ENCODE measurements around the gene TOGARAM1. TPM values are rescaled to one million over a fixed set of nuclear protein-coding genes. Genes with fewer than 3 reads are reported as not detected.

The TOGARAM1 gene
- polyA plus RNA-seq, 1 of the 3 experiments (the other 2 are of a cell fraction): 2.1 TPM

DNA sequence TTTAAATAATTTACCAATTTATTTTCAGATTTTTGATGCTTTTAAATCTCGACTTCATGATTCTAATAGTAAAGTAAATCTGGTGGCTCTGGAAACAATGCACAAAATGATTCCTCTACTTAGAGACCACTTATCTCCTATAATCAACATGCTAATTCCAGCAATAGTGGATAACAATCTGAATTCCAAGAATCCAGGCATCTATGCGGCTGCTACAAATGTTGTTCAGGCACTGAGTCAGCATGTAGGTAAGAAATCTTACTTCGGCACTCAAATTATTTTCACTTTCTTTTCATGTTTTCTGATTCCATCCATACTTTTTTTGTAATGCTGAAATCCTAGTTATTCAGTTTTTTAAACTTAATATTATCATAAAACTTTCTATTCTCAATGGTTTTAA is 106.4 kb downstream of the TOGARAM1 start:
- Histone ChIP-seq H3K27ac (ENCODE audit: low read depth in 2 of 2, low read length in 1 of 2) (no peak overlapping the region), H3K4me3 (ENCODE audit: low read depth in 2 of 2, low read length in 1 of 2) (no peak overlapping the region), H3K36me3 (replicated peaks in 1 of 2; ENCODE audit: control insufficient read depth in 1 of 2, insufficient read depth in 2 of 2, low read length in 1 of 2) (no peaks in the 10 kb centered on the region), H2AFZ (ENCODE audit: low read depth) (no peak overlapping the region), H3K27me3 (ENCODE audit: insufficient read depth) (no peaks in the 10 kb centered on the region), H3K4me1 (ENCODE audit: control insufficient read depth in 1 of 2, insufficient read depth in 2 of 2, low read depth in 1 of 2, low read length in 1 of 2) (no peaks in the 10 kb centered on the region), H4K20me1 (ENCODE audit: insufficient read depth) (no peaks in the 10 kb centered on the region), H3K9me2 (no peaks in the 10 kb centered on the region), H3K4me2 (no peak overlapping the region), H3K79me2 (ENCODE audit: insufficient read depth) (no peaks in the 10 kb centered on the region), H3F3A (replicated peaks; ENCODE audit: insufficient read depth) (no peaks in the 10 kb centered on the region), H3K9me3 (no peaks in the 10 kb centered on the region), H3K9ac (no peak overlapping the region)
- TF ChIP-seq YY1 (IDR thresholded peaks at IDR 0.05; ENCODE audit: low read depth) (no peak), RAD21 (IDR thresholded peaks at IDR 0.05; ENCODE audit: low read length) (no peak), RXRA (IDR thresholded peaks at IDR 0.05; ENCODE audit: borderline replicate concordance, low read depth) (no peak), MXI1 (IDR thresholded peaks at IDR 0.05; ENCODE audit: low read depth, low read length) (no peak), TAF1 (IDR thresholded peaks at IDR 0.05; ENCODE audit: borderline replicate concordance, low read depth, low read length) (no peak)
- WGBS (ENCODE audit: low lambda C conversion rate): 95% methylated on average over 3 of the region's 3 CpGs
- POLR2A ChIA-PET: interaction anchor here (0.6 kb wide), 1 partner anchor 9 kb away, joined by 4 read pairs; no protein-coding TSS in a partner anchor
- no peak for DNase-seq
- CTCF ChIA-PET: no interaction called here

DNA sequence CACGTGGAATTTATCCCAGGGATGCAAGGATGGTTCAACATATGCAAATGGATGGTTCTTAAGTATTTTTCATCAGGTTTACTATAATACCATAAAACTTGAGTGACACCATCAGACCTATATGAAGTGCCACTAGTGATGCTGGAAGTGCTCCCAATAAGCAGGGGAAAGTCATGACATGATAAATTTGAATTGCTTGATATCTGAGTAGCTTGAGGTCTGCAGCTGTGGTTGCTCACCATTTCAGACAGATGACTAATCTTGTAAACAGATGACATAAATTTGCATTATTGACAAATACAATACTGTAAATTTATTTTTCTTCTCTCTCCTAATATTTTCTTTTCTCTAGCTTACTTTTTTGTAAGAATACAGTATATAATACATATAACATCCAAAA is 108.2 kb downstream of the TOGARAM1 start:
- no peaks in the 10 kb centered on the region for H3K9me2 ChIP-seq
- no peak overlapping the region for H3K4me3 ChIP-seq (ENCODE audit: low read depth in 2 of 2, low read length in 1 of 2)
- DNase-seq: no peak
- H3F3A ChIP-seq (replicated peaks; ENCODE audit: insufficient read depth): no peaks in the 10 kb centered on the region
- WGBS (ENCODE audit: low lambda C conversion rate): 87% methylated on average over 1 of the region's 1 CpG
- no peak overlapping the region for H3K27ac ChIP-seq (ENCODE audit: low read depth in 2 of 2, low read length in 1 of 2)
- ChIA-PET POLR2A (no interaction called here), CTCF (no interaction called here)
- H3K4me2 ChIP-seq: no peak overlapping the region
- H3K79me2 ChIP-seq (ENCODE audit: insufficient read depth): no peaks in the 10 kb centered on the region
- no peaks in the 10 kb centered on the region for H3K36me3 ChIP-seq (replicated peaks in 1 of 2; ENCODE audit: control insufficient read depth in 1 of 2, insufficient read depth in 2 of 2, low read length in 1 of 2)
- no peaks in the 10 kb centered on the region for H4K20me1 ChIP-seq (ENCODE audit: insufficient read depth)
- no peak overlapping the region for H3K9ac ChIP-seq
- H2AFZ ChIP-seq (ENCODE audit: low read depth): no peak overlapping the region
- H3K27me3 ChIP-seq (ENCODE audit: insufficient read depth): no peaks in the 10 kb centered on the region
- TF ChIP-seq RAD21 (IDR thresholded peaks at IDR 0.05; ENCODE audit: low read length): no peak
- no peak for TF ChIP-seq YY1 (IDR thresholded peaks at IDR 0.05; ENCODE audit: low read depth)
- TF ChIP-seq RCOR1 (IDR thresholded peaks at IDR 0.05; ENCODE audit: low read length): no peak
- TF ChIP-seq, protein P1, sequence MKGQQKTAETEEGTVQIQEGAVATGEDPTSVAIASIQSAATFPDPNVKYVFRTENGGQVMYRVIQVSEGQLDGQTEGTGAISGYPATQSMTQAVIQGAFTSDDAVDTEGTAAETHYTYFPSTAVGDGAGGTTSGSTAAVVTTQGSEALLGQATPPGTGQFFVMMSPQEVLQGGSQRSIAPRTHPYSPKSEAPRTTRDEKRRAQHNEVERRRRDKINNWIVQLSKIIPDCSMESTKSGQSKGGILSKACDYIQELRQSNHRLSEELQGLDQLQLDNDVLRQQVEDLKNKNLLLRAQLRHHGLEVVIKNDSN (IDR thresholded peaks at IDR 0.05; ENCODE audit: borderline replicate concordance, low read depth): no peak
- no peak for TF ChIP-seq NFIC (IDR thresholded peaks at IDR 0.05; ENCODE audit: borderline replicate concordance)
- no peak for TF ChIP-seq SIN3A (IDR thresholded peaks at IDR 0.05; ENCODE audit: borderline replicate concordance, low read depth, low read length)
- no peak for TF ChIP-seq JUND (IDR thresholded peaks at IDR 0.05)
- no peak for TF ChIP-seq EZH2phosphoT487 (IDR thresholded peaks at IDR 0.05; ENCODE audit: borderline replicate concordance, low read depth)
- no peak for TF ChIP-seq MXI1 (IDR thresholded peaks at IDR 0.05; ENCODE audit: low read depth, low read length)
- TF ChIP-seq, protein P2, sequence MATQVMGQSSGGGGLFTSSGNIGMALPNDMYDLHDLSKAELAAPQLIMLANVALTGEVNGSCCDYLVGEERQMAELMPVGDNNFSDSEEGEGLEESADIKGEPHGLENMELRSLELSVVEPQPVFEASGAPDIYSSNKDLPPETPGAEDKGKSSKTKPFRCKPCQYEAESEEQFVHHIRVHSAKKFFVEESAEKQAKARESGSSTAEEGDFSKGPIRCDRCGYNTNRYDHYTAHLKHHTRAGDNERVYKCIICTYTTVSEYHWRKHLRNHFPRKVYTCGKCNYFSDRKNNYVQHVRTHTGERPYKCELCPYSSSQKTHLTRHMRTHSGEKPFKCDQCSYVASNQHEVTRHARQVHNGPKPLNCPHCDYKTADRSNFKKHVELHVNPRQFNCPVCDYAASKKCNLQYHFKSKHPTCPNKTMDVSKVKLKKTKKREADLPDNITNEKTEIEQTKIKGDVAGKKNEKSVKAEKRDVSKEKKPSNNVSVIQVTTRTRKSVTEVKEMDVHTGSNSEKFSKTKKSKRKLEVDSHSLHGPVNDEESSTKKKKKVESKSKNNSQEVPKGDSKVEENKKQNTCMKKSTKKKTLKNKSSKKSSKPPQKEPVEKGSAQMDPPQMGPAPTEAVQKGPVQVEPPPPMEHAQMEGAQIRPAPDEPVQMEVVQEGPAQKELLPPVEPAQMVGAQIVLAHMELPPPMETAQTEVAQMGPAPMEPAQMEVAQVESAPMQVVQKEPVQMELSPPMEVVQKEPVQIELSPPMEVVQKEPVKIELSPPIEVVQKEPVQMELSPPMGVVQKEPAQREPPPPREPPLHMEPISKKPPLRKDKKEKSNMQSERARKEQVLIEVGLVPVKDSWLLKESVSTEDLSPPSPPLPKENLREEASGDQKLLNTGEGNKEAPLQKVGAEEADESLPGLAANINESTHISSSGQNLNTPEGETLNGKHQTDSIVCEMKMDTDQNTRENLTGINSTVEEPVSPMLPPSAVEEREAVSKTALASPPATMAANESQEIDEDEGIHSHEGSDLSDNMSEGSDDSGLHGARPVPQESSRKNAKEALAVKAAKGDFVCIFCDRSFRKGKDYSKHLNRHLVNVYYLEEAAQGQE (IDR thresholded peaks at IDR 0.05; ENCODE audit: low read depth, low read length): no peak
- TF ChIP-seq, protein P3, sequence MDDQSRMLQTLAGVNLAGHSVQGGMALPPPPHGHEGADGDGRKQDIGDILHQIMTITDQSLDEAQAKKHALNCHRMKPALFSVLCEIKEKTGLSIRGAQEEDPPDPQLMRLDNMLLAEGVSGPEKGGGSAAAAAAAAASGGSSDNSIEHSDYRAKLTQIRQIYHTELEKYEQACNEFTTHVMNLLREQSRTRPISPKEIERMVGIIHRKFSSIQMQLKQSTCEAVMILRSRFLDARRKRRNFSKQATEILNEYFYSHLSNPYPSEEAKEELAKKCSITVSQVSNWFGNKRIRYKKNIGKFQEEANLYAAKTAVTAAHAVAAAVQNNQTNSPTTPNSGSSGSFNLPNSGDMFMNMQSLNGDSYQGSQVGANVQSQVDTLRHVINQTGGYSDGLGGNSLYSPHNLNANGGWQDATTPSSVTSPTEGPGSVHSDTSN (IDR thresholded peaks at IDR 0.05): no peak
- TF ChIP-seq SMC3 (IDR thresholded peaks at IDR 0.05; ENCODE audit: low read depth, low read length): no peak
- TF ChIP-seq MEF2A (IDR thresholded peaks at IDR 0.05; ENCODE audit: borderline replicate concordance, low read depth): no peak
- TF ChIP-seq FOXJ3 (CRISPR knock-in tag; IDR thresholded peaks at IDR 0.05): no peak
- H3K9me3 ChIP-seq: no peaks in the 10 kb centered on the region
- H3K4me1 ChIP-seq (ENCODE audit: control insufficient read depth in 1 of 2, insufficient read depth in 2 of 2, low read depth in 1 of 2, low read length in 1 of 2): no peaks in the 10 kb centered on the region
